Endothelial cell of umbilical vein (primary cell): ENCODE measurements around the gene CSH2. TPM values are rescaled to one million over a fixed set of nuclear protein-coding genes. Genes with fewer than 3 reads are reported as not detected.

ENCODE experiments used
- BruUV-seq: library from RNA; stranded (reverse); fragments of 400-500 nt; replicated peaks from 2 replicates; lab custom pipeline; 2021; lab: Mats Ljungman, UMichigan
- CTCF ChIA-PET: fragments of 300-600, 350-600 bp; sonication (Branson Sonifier 250); formaldehyde crosslinking; loops from one replicate; lab custom pipeline; 2021; ENCODE audit warnings: antibody characterized with exemption, inconsistent platforms; lab: Charles Lee
- POLR2A ChIA-PET: fragments of 300-600, 350-600 bp; sonication (Branson Sonifier 250); formaldehyde crosslinking; loops from one replicate; lab custom pipeline; 2021; ENCODE audit warnings: antibody characterized with exemption, inconsistent platforms; lab: Charles Lee
- DNase-seq: peaks from one replicate; pipeline ENCODE4 v3.0.0-alpha.2; 2011; ENCODE audit warnings: low read depth, low spot score
- FAIRE-seq: peaks from 2 replicates; lab custom pipeline; 2011; peaks lifted over from hg19 to GRCh38; lab: Jason Lieb, UNC
- H2AFZ ChIP-seq: 2 replicates; pipeline ENCODE4 v1.6.0; 2012; ENCODE audit warnings: low read depth, low read length, control low read depth, inconsistent platforms
- H3K27ac ChIP-seq: 2 replicates; pipeline ENCODE4 v1.5.1; 2011; ENCODE audit warnings: low read depth, mild to moderate bottlenecking, control low read depth, low read length, moderate library complexity; ENCODE audit not compliant: insufficient read depth
- H3K27me3 ChIP-seq, 2 experiments: 2 replicates each; pipeline versions ENCODE4 v1.6.0 to v1.6.1; 2011; ENCODE audit warnings: low read length in 2 of 2, mixed read lengths in 1 of 2; ENCODE audit not compliant: control insufficient read depth in 2 of 2, insufficient read depth in 2 of 2
- H3K36me3 ChIP-seq, 2 experiments: 2 replicates in 1 of 2; 3 replicates in 1 of 2; pipeline ENCODE4 v1.5.1; 2011; ENCODE audit warnings: low read length in 2 of 2, mild to moderate bottlenecking in 1 of 2, moderate library complexity in 1 of 2; ENCODE audit not compliant: control insufficient read depth in 2 of 2, insufficient read depth in 2 of 2; ENCODE audit errors: extremely low read depth in 1 of 2
- H3K4me1 ChIP-seq: 3 replicates; pipeline ENCODE4 v1.5.1; 2011; ENCODE audit warnings: mild to moderate bottlenecking, low read length; ENCODE audit not compliant: control insufficient read depth, insufficient read depth; ENCODE audit errors: extremely low read depth
- H3K4me2 ChIP-seq: 2 replicates; pipeline ENCODE4 v1.6.1; 2011; ENCODE audit warnings: low read length, control low read depth, mixed read lengths; ENCODE audit not compliant: insufficient read depth
- H3K4me3 ChIP-seq, 3 experiments: fragments of 200-600 bp in 1 of 3; sonication (generic), shearing (Covaris generic) in 1 of 3; replicated peaks in 1 of 3; 2 replicates each; pipeline ENCODE4 v1.5.1; 2011 to 2016; ENCODE audit warnings: control low read depth in 3 of 3, low read length in 3 of 3, mild to moderate bottlenecking in 2 of 3, inconsistent platforms in 1 of 3, low read depth in 1 of 3, moderate library complexity in 1 of 3; ENCODE audit not compliant: insufficient read depth in 1 of 3
- H3K79me2 ChIP-seq: 2 replicates; pipeline ENCODE4 v1.6.0; 2012; ENCODE audit warnings: low read length, inconsistent platforms; ENCODE audit not compliant: control insufficient read depth, insufficient read depth
- H3K9ac ChIP-seq: replicated peaks from 2 replicates; pipeline ENCODE3; 2011; ENCODE audit warnings: low read length, control low read depth; ENCODE audit not compliant: insufficient read depth; ENCODE audit errors: extremely low read depth
- H3K9me1 ChIP-seq: replicated peaks from 3 replicates; pipeline ENCODE4 v1.6.0; 2011; ENCODE audit warnings: mild to moderate bottlenecking, low read length; ENCODE audit not compliant: control insufficient read depth, insufficient read depth; ENCODE audit errors: extremely low read depth
- H3K9me3 ChIP-seq: replicated peaks from 2 replicates; pipeline ENCODE4 v1.5.1; 2012; ENCODE audit warnings: low read length, inconsistent platforms; ENCODE audit not compliant: control insufficient read depth, insufficient read depth
- H4K20me1 ChIP-seq: replicated peaks from 2 replicates; pipeline ENCODE3; 2011; ENCODE audit warnings: mild to moderate bottlenecking, low read length; ENCODE audit not compliant: control insufficient read depth, insufficient read depth; ENCODE audit errors: extremely low read depth
- CTCF ChIP-seq, 2 donors: IDR thresholded peaks; 1 replicate in 1 of 2; 2 replicates in 1 of 2; pipeline ENCODE4 v1.5.1; 2011; ENCODE audit warnings: low read length in 2 of 2, mild to moderate bottlenecking in 2 of 2, moderate library complexity in 2 of 2, control low read depth in 1 of 2, inconsistent platforms in 1 of 2, low read depth in 1 of 2; ENCODE audit not compliant: insufficient read depth in 1 of 2; ENCODE audit errors: extremely low read depth in 1 of 2
- EZH2 ChIP-seq: IDR thresholded peaks from 2 replicates; pipeline ENCODE4 v1.6.1; 2012; ENCODE audit warnings: borderline replicate concordance, low read depth, mild to moderate bottlenecking, moderate library complexity, low read length, inconsistent platforms; ENCODE audit not compliant: severe bottlenecking
- FOS ChIP-seq: IDR thresholded peaks from 2 replicates; pipeline ENCODE4 v1.6.1; 2011; ENCODE audit warnings: mild to moderate bottlenecking, low read length, moderate library complexity, borderline replicate concordance; ENCODE audit not compliant: insufficient read depth
- GATA2 ChIP-seq: IDR thresholded peaks from 2 replicates; pipeline ENCODE4 v1.7.0; 2011; ENCODE audit warnings: low read depth, mild to moderate bottlenecking, moderate library complexity, mixed read lengths, low read length; ENCODE audit not compliant: insufficient read length, insufficient read depth
- JUN ChIP-seq: IDR thresholded peaks from 2 replicates; pipeline ENCODE4 v1.6.1; 2011; ENCODE audit warnings: borderline replicate concordance, low read depth; ENCODE audit not compliant: insufficient read length, insufficient read depth
- MAX ChIP-seq: IDR thresholded peaks from 2 replicates; pipeline ENCODE4 v1.6.1; 2011; ENCODE audit not compliant: insufficient read depth, insufficient read length
- MYC ChIP-seq: IDR thresholded peaks from one replicate; pipeline ENCODE4 v1.6.1; 2011; ENCODE audit warnings: mild to moderate bottlenecking, low read depth, low read length
- POLR2A ChIP-seq: IDR thresholded peaks from 2 replicates; pipeline ENCODE4 v1.6.1; 2012; ENCODE audit warnings: low read depth, mild to moderate bottlenecking, control low read depth, low read length
- POLR2AphosphoS5 ChIP-seq: IDR thresholded peaks from 2 replicates; pipeline ENCODE4 v1.6.1; 2012; ENCODE audit warnings: low read depth, mild to moderate bottlenecking, control low read depth, low read length, moderate library complexity; ENCODE audit not compliant: insufficient read depth
- dilution Hi-C: fragments of 300-500 bp; cut with MboI; formaldehyde crosslinking; loops from one replicate; pipeline ENCODE4 v1.15.0; 2019; ENCODE audit warnings: low sequenced_read_pairs; ENCODE audit not compliant: extremely low pct_ligation_motif_present
- intact Hi-C: fragments of 100-400 bp; cut with micrococcal nuclease; formaldehyde crosslinking; loops from one replicate; pipeline ENCODE4 v1.10.0; 2022
- polyA plus RNA-seq, 4 experiments: library from polyadenylated mRNA; depleted of rRNA in 3 of 4; stranded (reverse) in 3 of 4; unstranded in 1 of 4; fragments of >200 nt; gene quantifications; 2 replicates each; pipeline versions ENCODE4 v1.2.1 to v1.2.3, GENCODE V29; 2011 to 2012; ENCODE audit warnings: missing spikeins in 1 of 4
- total RNA-seq: library from RNA; stranded (reverse); gene quantifications from 2 replicates; pipeline ENCODE4 v1.2.3, GENCODE V29; 2021

Gene CSH2
- total and polyA plus RNA-seq, 2 donors (not counting 3 experiments of a cell fraction or from before 2014, with no cell fraction given): not detected

GRCh38 chr17:63850401-63850800 is 23.1 kb downstream of the CSH2 start:
- no TSS peak for BruUV-seq
- Histone ChIP-seq H3K9me3 (no peaks in the 10 kb centered on the region), H3K27ac (no peak overlapping the region), H3K27me3 (peaks cover 1 to 3% of the 10 kb centered on the region in 2 experiments), H3K4me1 (no peaks in the 10 kb centered on the region), H3K36me3 (no peaks in the 10 kb centered on the region), H2AFZ (no peak overlapping the region), H3K4me3 (no peak overlapping the region), H3K9ac (no peak overlapping the region), H3K9me1 (no peaks in the 10 kb centered on the region), H3K79me2 (no peaks in the 10 kb centered on the region), H4K20me1 (no peaks in the 10 kb centered on the region), H3K4me2 (no peak overlapping the region)
- CTCF ChIA-PET: interaction anchor here (2.0 kb wide), 1 partner anchor 9 kb away, joined by 31 read pairs; no protein-coding TSS in a partner anchor
- no peak for TF ChIP-seq FOS
- TF ChIP-seq GATA2: no peak
- TF ChIP-seq POLR2A: no peak
- TF ChIP-seq CTCF (IDR thresholded peaks at IDR 0.05; ENCODE audit: extremely low read depth in 1 of 2, insufficient read depth in 1 of 2, low read depth in 1 of 2, low read length in 2 of 2): no peak
- TF ChIP-seq EZH2: no peak
- TF ChIP-seq POLR2AphosphoS5: no peak
- TF ChIP-seq JUN: no peak
- TF ChIP-seq MAX: no peak
- no peak for TF ChIP-seq MYC
- dilution Hi-C loops: no loop called here
- intact Hi-C loops: no loop called here
- POLR2A ChIA-PET: no interaction called here
- DNase-seq (no peak), FAIRE-seq (no peak)
